Activated naive CD4-positive, alpha-beta T cell treated with anti-CD3 and anti-CD28 coated beads, Interleukin-2, amount 50 U/mL, for 24 hours (primary cell): ENCODE results near the gene CDC42BPB.
A peak's percentile ranks its signal among the peaks of the same experiment; 100 is the strongest.

ENCODE experiments used
- H3K27ac Mint-ChIP-seq: one replicate; pipeline ENCODE4 v1.8.0; 2021; ENCODE audit warnings: mild to moderate bottlenecking, mixed read lengths
- H3K27me3 Mint-ChIP-seq: one replicate; pipeline ENCODE4 v1.8.0; 2021; ENCODE audit warnings: mixed read lengths
- H3K36me3 Mint-ChIP-seq: one replicate; pipeline ENCODE4 v1.8.0; 2021; ENCODE audit warnings: mixed read lengths
- H3K4me1 Mint-ChIP-seq: one replicate; pipeline ENCODE4 v1.8.0; 2021; ENCODE audit warnings: mixed read lengths
- H3K4me3 Mint-ChIP-seq: one replicate; pipeline ENCODE4 v1.8.0; 2021; ENCODE audit warnings: mild to moderate bottlenecking, mixed read lengths
- H3K9me3 Mint-ChIP-seq: one replicate; pipeline ENCODE4 v1.8.0; 2021; ENCODE audit warnings: mixed read lengths

Gene CDC42BPB

DNA sequence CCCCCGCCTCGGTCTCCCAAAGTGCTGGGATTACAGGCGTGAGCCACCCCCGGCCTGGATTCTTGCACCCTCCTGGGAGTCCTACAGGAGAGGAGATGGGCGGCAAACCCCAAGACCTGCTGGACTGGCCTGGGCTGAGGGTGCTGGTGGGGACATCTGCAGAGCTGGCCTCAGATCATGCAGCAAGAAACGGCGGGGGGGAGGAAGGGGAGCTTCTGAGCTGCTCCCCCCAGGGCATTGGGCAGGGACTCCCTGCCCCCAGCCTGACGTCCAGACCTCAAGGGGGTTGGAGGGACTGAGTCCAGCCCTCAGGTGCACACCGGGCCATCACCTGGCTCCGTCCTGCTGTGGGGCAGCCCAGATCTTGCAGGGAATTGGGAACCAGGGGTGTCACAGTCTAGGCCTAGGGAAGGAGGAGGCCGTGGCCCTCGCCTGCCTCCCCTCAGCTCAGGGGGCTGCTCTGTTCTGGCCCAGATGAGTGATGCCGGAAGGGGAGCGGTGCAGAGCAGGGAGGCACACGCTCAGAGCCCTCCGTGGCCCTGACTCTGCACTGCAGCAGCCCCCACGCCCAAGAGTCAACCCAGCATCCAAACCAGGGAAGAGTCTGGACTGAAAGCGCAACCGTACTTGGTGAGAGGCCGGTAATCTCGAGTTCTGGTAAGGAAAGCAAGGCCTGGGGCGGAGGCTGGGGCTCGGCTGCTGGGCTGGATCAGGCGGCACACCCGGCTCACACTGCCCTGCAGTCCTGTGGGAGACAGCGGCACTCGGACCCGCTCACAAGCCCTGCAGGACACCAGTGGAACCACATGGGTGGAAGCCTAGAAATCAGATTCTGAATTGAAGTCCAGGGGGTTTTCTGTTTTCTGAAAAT lies 143.8 kb downstream of the CDC42BPB start:
- no peaks in the 10 kb centered on the region for H3K27me3 Mint-ChIP-seq
- no peaks in the 10 kb centered on the region for H3K36me3 Mint-ChIP-seq
- no peak overlapping the region for H3K27ac Mint-ChIP-seq
- H3K9me3 Mint-ChIP-seq: no peaks in the 10 kb centered on the region
- no peak overlapping the region for H3K4me3 Mint-ChIP-seq
- H3K4me1 Mint-ChIP-seq: no peaks in the 10 kb centered on the region

DNA sequence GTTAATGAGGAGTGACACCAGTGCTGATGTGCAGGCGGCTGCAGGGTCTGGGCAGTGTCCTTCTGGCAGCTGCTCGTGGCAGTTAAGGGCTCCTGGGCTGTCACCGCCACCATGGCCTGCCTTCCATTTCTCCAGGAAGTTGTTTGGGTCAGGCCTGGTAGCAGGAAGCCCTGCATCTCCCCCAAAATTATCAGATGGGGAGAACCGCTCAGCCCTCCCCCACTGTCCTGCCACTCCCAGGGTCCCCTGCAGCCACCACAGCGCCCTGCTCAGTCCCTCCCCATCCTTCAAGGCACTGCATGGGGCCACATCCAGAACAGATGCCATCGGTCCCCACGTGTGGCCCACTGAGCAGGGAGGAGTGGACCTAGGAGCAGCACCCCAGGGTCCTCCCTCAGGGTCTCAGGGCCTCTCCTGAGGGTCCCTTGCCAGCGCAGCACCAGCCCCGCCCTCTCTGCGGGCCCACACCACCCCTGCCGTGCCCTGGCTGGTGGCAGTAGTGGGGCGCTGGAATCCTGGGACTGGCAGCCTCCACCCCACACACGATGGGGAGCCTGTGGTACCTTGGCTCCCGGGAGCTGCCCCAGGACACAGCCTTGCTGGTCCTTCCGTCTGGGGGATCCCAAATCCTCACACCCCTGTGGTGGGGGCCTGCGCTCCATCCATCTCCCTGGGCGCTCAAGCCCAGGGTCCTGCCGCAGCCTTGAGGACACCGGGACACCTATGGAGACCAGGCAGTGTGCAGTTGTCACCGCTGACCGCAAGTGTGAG lies 145.2 kb downstream of the CDC42BPB start:
- Mint-ChIP-seq H3K4me1 (no peaks in the 10 kb centered on the region), H3K9me3 (no peaks in the 10 kb centered on the region), H3K27me3 (no peaks in the 10 kb centered on the region), H3K27ac (no peak overlapping the region), H3K36me3 (no peaks in the 10 kb centered on the region), H3K4me3 (no peak overlapping the region)

DNA sequence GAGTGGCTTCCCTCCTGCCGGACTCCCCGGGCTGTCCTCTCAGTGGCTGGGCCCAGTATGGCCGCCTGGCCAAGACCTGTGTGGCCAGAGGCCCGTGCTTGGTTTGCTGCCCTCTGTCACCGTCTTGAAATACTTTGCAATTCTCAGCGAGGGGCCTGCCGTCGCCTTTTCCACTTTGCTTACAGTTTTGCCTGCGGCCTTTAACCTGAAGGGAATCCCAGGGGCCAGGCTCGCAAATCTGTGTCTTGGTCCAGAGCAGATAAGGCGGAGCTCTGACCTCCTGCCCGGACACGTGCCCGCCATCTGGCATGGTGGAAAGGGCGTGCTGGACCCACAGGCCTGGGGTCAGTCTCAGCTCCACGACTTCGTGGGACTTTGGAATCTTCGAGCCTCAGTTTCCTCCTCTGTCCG lies 145.8 kb downstream of the CDC42BPB start:
- H3K36me3 Mint-ChIP-seq: no peaks in the 10 kb centered on the region
- H3K4me1 Mint-ChIP-seq: no peaks in the 10 kb centered on the region
- H3K4me3 Mint-ChIP-seq: no peak overlapping the region
- no peak overlapping the region for H3K27ac Mint-ChIP-seq
- no peaks in the 10 kb centered on the region for H3K9me3 Mint-ChIP-seq
- H3K27me3 Mint-ChIP-seq: no peaks in the 10 kb centered on the region

DNA sequence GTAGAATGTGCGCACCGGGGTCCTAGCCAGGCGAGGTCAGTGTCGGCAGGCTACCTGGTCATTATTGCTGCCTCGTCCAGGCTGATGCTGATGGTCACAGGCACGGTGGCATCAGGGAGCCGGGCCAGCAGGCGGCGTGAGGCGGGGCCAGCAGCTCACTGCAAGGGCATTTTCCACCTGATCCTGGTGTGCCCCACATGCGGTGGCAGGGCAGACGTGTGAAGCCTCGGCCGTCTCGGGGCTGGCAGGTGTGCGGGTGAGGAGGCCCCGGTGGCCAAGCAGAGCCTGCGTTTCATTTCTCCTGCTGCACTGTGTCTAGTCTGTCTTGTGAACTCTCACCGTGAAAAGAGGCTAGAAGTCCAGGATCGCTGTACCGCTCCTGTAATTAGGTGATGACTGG lies 146.9 kb downstream of the CDC42BPB start:
- Mint-ChIP-seq H3K4me3 (no peak overlapping the region), H3K27ac (no peak overlapping the region)

DNA sequence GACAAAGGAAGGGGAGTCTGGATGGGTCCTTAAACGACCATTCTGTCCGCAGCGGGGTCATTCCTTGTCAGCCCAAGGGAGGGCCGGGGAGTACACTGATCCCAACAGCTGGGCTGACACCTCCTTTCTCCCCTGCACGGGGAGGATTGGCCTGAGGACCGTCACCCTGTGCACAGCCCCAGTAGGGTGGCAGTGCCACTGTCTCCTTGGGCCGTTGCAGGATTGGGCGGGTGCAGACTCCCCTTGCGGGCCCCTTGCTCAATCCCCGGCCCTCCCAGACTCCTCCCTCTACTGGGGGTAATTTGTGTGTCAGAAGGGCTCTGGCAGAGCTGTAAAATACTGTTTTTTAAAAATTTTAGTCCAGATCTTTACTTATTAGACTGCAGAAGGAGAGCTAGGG lies 147.4 kb downstream of the CDC42BPB start:
- H3K27me3 Mint-ChIP-seq: no peaks in the 10 kb centered on the region
- peaks cover 4% of the 10 kb centered on the region for H3K36me3 Mint-ChIP-seq
- H3K27ac Mint-ChIP-seq: no peak overlapping the region
- H3K4me1 Mint-ChIP-seq: no peaks in the 10 kb centered on the region
- H3K4me3 Mint-ChIP-seq: no peak overlapping the region
- no peaks in the 10 kb centered on the region for H3K9me3 Mint-ChIP-seq

More for the DNA sequence above, 146.9 kb downstream of the CDC42BPB start:
- Mint-ChIP-seq H3K36me3 (no peaks in the 10 kb centered on the region), H3K9me3 (no peaks in the 10 kb centered on the region), H3K4me1 (no peaks in the 10 kb centered on the region), H3K27me3 (no peaks in the 10 kb centered on the region)

DNA sequence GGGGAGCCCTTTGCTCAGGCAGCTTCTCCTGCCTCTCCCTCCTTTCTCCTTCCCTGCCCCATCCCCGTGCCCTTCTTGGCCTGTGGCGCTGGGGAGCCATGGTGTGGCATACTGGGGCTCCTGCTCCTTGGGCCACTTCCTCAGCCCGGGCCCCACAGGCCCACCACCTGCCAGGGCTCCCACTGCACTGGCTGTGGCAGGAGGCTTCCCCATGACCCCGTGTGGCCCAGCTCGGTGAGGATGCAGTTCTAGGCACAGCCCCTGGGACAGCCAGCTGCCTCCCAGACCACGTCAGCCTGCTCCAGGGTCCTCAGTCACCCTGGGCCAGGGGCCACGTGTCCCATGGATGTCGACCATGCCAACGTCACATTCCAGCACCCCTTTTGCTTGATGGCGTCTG lies 147.9 kb downstream of the CDC42BPB start:
- Mint-ChIP-seq H3K27me3 (no peaks in the 10 kb centered on the region), H3K36me3 (peaks cover 4% of the 10 kb centered on the region), H3K4me3 (no peak overlapping the region), H3K9me3 (no peaks in the 10 kb centered on the region), H3K27ac (no peak overlapping the region), H3K4me1 (no peaks in the 10 kb centered on the region)

DNA sequence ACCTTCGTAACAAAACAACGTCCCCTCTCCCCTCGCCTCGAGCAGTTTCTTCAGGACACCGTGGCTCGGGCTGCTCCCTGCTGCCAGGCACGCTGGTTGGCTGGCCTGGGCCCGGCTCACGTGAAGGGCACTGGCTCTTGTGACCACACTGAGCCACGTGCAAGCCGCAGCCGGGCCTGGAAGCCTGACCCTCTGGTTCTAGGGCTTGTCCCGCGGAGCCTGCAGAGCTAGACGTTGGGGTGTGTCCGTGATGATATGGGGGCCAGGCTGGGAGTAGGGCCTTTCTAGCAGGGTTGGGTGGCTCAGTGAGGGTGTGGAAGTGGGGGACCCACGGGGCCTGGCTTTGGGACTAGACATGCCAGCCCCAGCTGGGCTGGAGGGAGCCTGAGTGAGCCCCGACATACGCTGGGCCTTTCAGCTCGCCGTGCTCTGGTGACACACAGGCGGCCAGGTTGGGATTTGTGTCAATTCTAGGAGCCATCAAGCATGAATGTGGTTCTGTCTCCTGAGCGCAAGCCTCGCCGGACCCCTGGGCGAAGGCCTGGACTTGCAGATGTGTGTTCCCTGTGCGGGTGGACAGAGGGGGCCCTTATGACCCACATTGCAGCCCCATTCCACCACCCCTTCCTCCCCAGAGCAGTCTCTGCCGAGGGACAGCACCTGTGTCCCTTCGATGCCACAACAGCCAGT lies 148.4 kb downstream of the CDC42BPB start:
- no peaks in the 10 kb centered on the region for H3K4me1 Mint-ChIP-seq
- no peak overlapping the region for H3K27ac Mint-ChIP-seq
- H3K4me3 Mint-ChIP-seq: no peak overlapping the region
- no peaks in the 10 kb centered on the region for H3K27me3 Mint-ChIP-seq
- H3K9me3 Mint-ChIP-seq: no peaks in the 10 kb centered on the region
- peaks cover 4% of the 10 kb centered on the region for H3K36me3 Mint-ChIP-seq

DNA sequence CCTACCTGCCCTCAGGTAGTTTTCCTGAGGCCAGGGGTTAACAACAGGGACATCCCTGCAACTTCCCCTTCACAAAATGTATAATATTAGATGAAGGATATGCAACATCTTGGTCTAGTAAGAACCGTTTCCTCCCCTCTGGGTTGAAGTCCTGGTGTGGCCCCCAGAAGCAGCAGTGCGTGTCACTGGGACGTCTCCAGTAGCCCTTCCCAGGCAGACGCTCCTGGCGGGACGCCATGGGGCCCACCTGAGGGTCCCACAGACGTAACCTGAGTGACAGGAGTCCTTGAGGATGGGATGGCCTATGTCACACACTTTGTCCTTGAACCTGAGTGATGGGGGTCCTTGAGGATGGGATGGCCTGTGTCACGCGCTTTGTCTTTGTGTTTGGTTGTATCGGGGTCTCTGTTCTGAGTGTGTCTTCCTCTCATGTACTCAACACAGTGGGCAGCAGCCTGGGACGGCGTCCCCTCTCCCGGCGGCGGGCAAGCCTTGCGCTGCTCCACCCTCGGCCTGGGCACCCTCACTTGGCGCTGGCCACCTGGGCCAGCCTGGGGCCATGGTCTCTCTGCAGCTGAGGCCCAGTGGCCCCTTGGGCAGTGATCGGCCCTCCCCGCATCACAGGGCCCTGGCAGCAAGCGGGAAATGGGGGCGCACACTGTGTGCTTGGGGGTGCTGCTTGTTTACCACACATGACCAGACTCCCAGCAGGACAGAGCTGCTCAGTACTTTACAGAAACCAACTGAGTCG lies 149.2 kb downstream of the CDC42BPB start:
- no peak overlapping the region for H3K27ac Mint-ChIP-seq
- H3K36me3 Mint-ChIP-seq: peaks cover 7% of the 10 kb centered on the region
- no peaks in the 10 kb centered on the region for H3K4me1 Mint-ChIP-seq
- no peak overlapping the region for H3K4me3 Mint-ChIP-seq
- H3K27me3 Mint-ChIP-seq: no peaks in the 10 kb centered on the region
- no peaks in the 10 kb centered on the region for H3K9me3 Mint-ChIP-seq

DNA sequence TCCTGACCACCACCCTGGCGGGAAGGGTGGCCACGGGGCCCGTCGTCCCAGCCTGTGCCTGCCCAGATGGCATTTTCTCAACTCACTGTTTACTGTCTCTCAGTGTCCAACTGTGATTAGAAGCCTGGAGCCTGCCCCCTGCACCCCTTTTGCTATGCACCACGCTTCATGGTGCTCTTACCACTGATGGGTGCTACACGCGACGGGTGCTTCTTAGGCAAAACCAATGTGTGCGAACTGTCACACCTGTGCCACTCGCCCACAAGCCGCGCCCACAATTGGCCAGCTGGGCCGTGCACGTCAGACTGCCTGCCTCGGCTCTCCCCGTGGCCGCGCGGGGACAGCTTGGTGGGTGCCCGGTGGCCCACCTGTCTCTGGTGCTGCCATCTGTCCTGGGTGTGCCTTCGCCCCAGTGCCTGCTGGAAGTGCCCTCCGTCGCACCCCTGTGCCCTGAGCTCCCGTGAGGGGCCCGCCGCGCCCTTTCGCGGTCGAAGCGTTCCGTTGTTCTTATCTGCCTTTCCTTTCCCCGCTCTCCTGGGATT lies 150.0 kb downstream of the CDC42BPB start:
- H3K9me3 Mint-ChIP-seq: no peaks in the 10 kb centered on the region
- no peaks in the 10 kb centered on the region for H3K4me1 Mint-ChIP-seq
- no peaks in the 10 kb centered on the region for H3K27me3 Mint-ChIP-seq
- H3K36me3 Mint-ChIP-seq: peaks cover 9% of the 10 kb centered on the region
- no peak overlapping the region for H3K27ac Mint-ChIP-seq
- no peak overlapping the region for H3K4me3 Mint-ChIP-seq

DNA sequence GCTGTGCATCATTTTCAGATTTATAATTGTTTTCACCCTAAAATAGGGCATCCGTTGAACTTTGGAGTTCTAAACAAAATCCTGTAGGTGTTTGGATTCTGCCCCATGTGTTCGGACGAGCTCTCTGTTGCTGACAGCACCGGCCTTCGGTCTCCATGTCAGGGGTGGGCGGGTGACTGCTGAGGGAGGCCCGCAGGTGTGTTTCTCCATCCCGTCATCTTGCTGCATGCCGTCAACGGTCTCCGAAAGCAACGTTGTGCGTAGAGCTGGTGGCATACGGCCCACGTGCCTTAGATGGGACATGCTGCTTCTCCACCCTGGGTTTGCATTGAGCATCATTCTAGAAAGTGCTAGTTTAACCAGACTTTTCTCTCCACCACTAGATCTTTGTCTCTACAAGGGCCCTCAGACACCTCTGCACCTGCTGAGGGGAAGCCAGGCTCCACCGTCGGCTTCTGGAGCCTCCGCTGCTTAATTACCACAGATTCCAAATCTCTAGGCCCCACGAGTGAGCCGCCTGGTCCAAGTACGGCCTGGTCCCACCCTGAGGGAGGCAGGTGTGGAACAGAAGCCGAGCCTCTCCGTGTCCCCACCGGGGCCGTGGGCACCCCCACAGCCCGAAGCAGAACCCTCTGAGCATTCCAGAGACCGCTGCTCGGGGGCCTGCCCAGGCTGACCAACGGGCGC lies 150.6 kb downstream of the CDC42BPB start:
- Mint-ChIP-seq H3K36me3 (peaks cover 9% of the 10 kb centered on the region), H3K4me3 (no peak overlapping the region), H3K27me3 (no peaks in the 10 kb centered on the region), H3K9me3 (no peaks in the 10 kb centered on the region), H3K27ac (no peak overlapping the region), H3K4me1 (no peaks in the 10 kb centered on the region)

DNA sequence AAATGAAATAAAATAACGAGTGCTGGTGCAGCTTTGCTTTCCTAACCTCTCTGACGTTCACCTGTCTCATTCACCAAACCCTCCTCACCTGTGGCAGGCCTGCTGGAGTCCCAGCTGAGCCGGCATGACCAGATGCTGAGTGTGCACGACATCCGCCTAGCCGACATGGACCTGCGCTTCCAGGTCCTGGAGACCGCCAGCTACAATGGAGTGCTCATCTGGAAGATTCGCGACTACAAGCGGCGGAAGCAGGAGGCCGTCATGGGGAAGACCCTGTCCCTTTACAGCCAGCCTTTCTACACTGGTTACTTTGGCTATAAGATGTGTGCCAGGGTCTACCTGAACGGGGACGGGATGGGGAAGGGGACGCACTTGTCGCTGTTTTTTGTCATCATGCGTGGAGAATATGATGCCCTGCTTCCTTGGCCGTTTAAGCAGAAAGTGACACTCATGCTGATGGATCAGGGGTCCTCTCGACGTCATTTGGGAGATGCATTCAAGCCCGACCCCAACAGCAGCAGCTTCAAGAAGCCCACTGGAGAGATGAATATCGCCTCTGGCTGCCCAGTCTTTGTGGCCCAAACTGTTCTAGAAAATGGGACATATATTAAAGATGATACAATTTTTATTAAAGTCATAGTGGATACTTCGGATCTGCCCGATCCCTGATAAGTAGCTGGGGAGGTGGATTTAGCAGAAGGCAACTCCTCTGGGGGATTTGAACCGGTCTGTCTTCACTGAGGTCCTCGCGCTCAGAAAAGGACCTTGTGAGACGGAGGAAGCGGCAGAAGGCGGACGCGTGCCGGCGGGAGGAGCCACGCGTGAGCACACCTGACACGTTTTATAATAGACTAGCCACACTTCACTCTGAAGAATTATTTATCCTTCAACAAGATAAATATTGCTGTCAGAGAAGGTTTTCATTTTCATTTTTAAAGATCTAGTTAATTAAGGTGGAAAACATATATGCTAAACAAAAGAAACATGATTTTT lies 151.9 kb downstream of the CDC42BPB start:
- Mint-ChIP-seq H3K4me1 (peaks cover 12% of the 10 kb centered on the region), H3K27me3 (no peaks in the 10 kb centered on the region), H3K4me3 (no peak overlapping the region), H3K9me3 (no peaks in the 10 kb centered on the region), H3K36me3 (peaks cover 9% of the 10 kb centered on the region), H3K27ac (peak overlapping the region; percentile 1)

DNA sequence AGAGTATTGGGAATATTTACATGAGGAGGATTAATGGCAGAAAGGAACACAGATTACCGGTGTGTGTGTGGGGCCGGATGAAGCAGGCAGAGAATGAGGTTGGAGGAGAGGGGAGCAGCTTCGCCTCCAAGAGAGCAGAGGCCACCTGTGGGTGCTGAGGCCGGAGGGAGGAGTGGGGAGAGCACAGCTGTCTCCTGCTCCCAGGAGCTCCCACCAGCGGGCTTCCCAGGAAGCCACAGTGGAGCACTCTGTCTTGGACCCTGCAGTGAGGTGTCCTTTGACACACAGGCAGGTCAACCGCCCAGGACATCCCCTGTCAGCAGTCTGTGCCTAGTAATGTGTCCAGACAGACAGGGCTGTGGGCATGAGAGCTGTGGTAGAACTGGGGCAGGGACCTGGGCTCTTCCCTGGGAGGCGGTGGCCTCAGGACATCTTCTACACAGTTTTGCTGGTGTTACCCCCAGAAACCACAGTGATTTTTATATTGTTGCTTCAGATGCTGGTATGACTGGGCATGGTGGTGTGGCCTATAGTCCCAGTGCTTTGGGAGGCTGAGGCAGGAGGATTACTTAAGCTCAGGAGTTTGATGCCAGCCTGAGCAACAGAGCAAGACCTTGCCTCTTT lies 153.3 kb downstream of the CDC42BPB start:
- Mint-ChIP-seq H3K27ac (peak overlapping the region; percentile 51), H3K9me3 (no peaks in the 10 kb centered on the region), H3K36me3 (peaks cover 12% of the 10 kb centered on the region), H3K27me3 (no peaks in the 10 kb centered on the region), H3K4me3 (no peak overlapping the region), H3K4me1 (peaks cover 18% of the 10 kb centered on the region)

DNA sequence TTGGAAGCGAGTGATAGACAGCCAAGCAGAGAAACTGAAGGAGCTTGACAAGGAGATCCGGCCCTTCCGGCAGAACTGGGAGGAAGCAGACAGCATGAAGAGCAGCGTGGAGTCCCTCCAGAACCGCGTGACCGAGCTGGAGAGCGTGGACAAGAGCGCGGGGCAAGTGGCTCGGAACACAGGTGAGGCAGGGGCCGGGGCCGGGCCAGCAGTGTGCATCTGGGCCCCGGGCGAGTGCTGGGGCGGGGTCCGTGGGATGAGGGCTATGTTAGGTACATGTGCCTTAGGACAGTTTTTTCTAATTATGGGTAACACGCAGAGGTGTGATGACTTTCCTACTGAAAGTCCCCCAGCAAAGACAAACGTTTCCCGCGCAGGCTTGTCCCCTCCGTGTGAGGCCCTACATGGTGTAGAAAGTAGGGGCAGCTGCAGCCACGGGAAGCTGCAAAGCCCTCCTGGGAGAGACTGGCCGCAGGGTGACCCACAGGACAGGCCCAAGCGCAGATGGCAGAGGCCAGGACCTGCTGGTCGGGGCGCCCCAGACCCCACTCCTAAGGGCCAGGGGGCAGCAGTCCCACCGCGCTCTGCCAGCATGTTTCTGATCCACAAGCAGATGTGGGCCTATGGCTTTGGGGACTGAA lies 154.0 kb downstream of the CDC42BPB start:
- Mint-ChIP-seq H3K9me3 (no peaks in the 10 kb centered on the region), H3K27me3 (no peaks in the 10 kb centered on the region), H3K27ac (peak overlapping the region; percentile 80), H3K36me3 (peaks cover 15% of the 10 kb centered on the region), H3K4me3 (no peak overlapping the region), H3K4me1 (peaks cover 18% of the 10 kb centered on the region)
